Astrocyte (in vitro differentiated cells and primary cell): Measurements from ENCODE around the gene KLHL30.

ENCODE experiments used
- EZH2 ChIP-seq: IDR thresholded peaks from 2 replicates; pipeline ENCODE4 v1.6.1; 2012; ENCODE audit warnings: mild to moderate bottlenecking, low read length, inconsistent platforms; ENCODE audit not compliant: insufficient read depth
- TF ChIP-seq, protein P1 (sequence below): IDR thresholded peaks from 2 replicates; pipeline ENCODE4 v1.5.1; 2011; ENCODE audit warnings: low read depth, mild to moderate bottlenecking, inconsistent platforms, low read length, moderate library complexity; ENCODE audit not compliant: insufficient read depth

DNA sequence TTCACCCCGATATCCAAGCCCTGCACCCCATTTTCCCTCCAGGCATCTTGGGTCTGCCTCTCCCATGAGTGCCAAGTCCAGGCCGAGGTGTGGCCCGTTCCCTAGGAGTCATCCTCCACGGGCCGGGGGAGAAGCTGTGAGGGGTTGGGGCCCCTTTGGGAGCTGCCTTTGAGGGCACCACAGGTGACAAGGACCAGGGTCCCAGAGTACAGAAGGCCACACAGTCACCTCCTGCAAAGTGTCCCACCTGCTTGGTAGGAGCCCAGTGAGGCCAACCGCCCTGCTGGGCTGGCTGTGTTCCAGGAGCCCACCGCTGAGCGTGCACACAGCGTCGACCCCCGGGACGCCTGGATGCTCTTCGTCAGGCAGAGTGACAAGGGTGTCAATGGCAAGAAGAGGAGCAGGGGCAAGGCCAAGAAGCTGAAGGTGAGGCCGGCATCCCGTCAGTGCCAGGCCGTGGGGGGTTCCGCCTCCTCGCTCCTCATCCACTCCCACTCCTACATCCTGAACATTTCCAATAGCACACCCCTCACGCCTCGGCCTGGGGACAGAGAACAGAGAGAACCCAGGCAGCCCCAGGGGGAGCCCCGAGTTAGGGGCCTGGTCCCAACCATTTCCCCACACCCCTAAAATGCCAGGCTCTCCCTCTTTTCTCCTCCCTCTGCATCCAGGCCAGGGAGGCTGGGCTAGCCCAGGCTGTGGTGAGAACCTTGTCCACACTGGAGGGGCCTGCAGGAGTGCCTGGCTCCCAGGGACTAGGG lies 23.0 kb downstream of the KLHL30 start:
- TF ChIP-seq, protein P1, sequence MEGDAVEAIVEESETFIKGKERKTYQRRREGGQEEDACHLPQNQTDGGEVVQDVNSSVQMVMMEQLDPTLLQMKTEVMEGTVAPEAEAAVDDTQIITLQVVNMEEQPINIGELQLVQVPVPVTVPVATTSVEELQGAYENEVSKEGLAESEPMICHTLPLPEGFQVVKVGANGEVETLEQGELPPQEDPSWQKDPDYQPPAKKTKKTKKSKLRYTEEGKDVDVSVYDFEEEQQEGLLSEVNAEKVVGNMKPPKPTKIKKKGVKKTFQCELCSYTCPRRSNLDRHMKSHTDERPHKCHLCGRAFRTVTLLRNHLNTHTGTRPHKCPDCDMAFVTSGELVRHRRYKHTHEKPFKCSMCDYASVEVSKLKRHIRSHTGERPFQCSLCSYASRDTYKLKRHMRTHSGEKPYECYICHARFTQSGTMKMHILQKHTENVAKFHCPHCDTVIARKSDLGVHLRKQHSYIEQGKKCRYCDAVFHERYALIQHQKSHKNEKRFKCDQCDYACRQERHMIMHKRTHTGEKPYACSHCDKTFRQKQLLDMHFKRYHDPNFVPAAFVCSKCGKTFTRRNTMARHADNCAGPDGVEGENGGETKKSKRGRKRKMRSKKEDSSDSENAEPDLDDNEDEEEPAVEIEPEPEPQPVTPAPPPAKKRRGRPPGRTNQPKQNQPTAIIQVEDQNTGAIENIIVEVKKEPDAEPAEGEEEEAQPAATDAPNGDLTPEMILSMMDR: no peak
- no peak for TF ChIP-seq EZH2
